ENCODE data around the gene SLC9A3. TPM values are rescaled to one million over a fixed set of nuclear protein-coding genes. Genes with fewer than 3 reads are reported as not detected.
A peak's percentile ranks its signal among the peaks of the same experiment; 100 is the strongest.

Gene SLC9A3
- total RNA-seq, 1 donor: 1.8 TPM

- no peak for TF ChIP-seq CTCF (IDR thresholded peaks at IDR 0.05; ENCODE audit: insufficient read depth, low read length)
- no peak overlapping the region for H3K4me3 ChIP-seq (ENCODE audit: low read depth, low read length)
- DNase-seq (ENCODE audit: low read depth): no peak
Measured at GRCh38 chr5:439181-439580, 85.1 kb downstream of the SLC9A3 start.

DNA sequence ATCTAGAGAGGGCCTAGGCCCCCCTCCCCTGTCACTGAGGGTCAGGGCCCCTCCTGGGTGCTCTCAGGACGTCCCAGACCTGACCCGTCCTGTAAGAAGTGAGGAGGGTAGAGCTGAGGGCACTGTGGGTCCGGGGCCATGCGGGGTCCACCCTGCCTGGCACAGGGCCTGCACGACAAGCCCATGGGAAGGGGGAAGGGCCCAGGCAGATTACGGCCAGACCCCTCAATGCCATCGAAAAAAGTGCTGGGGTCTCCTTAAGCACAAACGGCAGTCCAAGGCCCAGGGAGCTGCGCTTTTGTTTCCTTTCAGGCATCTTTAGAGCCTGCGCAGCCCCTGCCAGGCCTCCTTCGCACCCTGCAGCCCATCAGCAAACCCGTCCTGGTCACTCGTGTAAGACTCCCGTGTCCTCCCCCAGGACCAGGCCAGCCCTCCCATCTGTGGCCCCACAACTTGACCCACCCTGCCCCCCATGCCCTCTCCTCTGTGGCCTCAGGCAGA, 85.7 kb downstream of the SLC9A3 start:
- no peak for TF ChIP-seq CTCF (IDR thresholded peaks at IDR 0.05; ENCODE audit: insufficient read depth, low read length)
- DNase-seq (ENCODE audit: low read depth): no peak
- H3K4me3 ChIP-seq (ENCODE audit: low read depth, low read length): no peak overlapping the region

DNA sequence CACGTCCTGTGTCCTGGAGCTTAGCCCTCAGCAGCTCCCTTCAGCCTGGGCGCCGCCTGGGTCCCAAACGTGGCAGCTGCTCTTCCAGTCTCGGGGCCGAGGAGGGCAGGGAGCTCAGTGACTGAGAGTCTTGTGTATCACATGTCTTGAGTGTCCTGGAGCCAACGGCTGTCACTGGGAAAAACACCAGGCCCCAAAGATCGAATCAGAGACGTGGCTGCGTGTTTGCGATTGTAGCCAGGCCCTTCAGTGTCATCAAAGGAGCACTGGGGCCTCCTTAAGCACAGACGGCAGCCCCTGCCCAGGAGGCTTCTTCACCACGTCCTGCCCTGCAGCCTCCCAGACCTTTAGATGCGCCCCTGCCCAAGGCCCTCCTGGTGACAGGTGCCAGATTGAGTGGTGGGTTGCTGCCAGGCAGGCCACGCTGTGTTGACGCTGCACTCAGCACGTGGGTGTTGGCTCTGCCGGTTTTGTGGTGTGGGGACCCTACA, 86.9 kb downstream of the SLC9A3 start:
- TF ChIP-seq CTCF (IDR thresholded peaks at IDR 0.05; ENCODE audit: insufficient read depth, low read length): no peak
- H3K4me3 ChIP-seq (ENCODE audit: low read depth, low read length): no peak overlapping the region
- DNase-seq (ENCODE audit: low read depth): peak; percentile 18

GRCh38 chr5:436641-436975, 87.6 kb downstream of the SLC9A3 start:
- no peak for TF ChIP-seq CTCF (IDR thresholded peaks at IDR 0.05; ENCODE audit: insufficient read depth, low read length)
- DNase-seq (ENCODE audit: low read depth): no peak

GRCh38 chr5:435961-436640, 88.1 kb downstream of the SLC9A3 start:
- H3K4me3 ChIP-seq (ENCODE audit: low read depth, low read length): no peak overlapping the region
- DNase-seq (ENCODE audit: low read depth): peak; percentile 39
- TF ChIP-seq CTCF (IDR thresholded peaks at IDR 0.05; ENCODE audit: insufficient read depth, low read length): peak; percentile 51

More at GRCh38 chr5:436641-436975, 87.6 kb downstream of the SLC9A3 start:
- no peak overlapping the region for H3K4me3 ChIP-seq (ENCODE audit: low read depth, low read length)

DNA sequence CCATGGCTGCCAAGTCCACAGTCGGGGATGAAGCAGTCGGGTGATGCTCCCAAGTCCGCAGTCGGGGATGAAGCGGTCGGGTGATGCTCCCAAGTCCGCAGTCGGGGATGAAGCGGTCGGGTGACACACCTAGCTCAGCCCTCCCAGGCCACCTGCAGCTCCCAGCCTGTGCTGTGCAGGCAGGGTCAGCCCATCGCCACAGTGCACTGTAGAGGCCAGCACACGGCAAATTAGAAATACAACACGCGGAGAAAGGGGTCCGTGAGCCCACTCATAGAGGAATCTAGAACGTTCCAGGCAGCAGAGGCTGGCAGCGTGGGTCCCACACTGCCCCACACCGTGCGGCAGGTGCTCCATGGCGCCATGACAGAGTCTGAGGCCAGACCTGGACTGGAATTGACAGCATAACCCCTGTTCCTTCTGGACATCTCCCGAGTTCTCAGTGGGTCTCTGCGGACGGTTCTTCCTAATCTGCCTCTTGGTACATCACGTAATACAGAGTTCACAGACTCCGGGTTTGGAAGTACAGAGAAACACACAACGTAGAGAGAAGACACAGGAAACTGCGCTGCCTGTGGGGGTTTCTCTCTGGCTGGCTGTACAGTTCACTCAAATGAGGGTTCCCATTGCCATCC, 89.0 kb downstream of the SLC9A3 start:
- H3K4me3 ChIP-seq (ENCODE audit: low read depth, low read length): no peak overlapping the region
- TF ChIP-seq CTCF (IDR thresholded peaks at IDR 0.05; ENCODE audit: insufficient read depth, low read length): no peak
- no peak for DNase-seq (ENCODE audit: low read depth)
